GM23338 (cell line): ENCODE results near the gene CACNA2D4. TPM values are rescaled to one million over a fixed set of nuclear protein-coding genes. Genes with fewer than 3 reads are reported as not detected.

ENCODE experiments used
- ATAC-seq: fragments of 200-7000 bp; cut with Tn5 transposase; 3 replicates; pipeline ENCODE4 v1.9.1; 2020
- DNase-seq: peaks from one replicate; pipeline ENCODE4 v3.0.0-alpha.2; 2015; ENCODE audit warnings: low spot score
- H2AFZ ChIP-seq: fragments of 200-600 bp; sonication (generic); 2 replicates; pipeline ENCODE4 v1.8.0; 2016; ENCODE audit warnings: antibody characterized with exemption, mild to moderate bottlenecking, moderate library complexity
- H3F3A ChIP-seq: fragments of 200-600 bp; sonication (generic); replicated peaks from 2 replicates; pipeline ENCODE4 v1.8.0; 2017; ENCODE audit warnings: antibody characterized with exemption, mixed run types, low read depth
- H3K27ac ChIP-seq: fragments of 200-600 bp; sonication (generic); 2 replicates; pipeline ENCODE4 v1.6.1; 2016; ENCODE audit warnings: low read depth
- H3K27me3 ChIP-seq: fragments of 200-600 bp; sonication (generic); 2 replicates; pipeline ENCODE4 v1.8.0; 2016; ENCODE audit warnings: mild to moderate bottlenecking, mixed run types, moderate library complexity; ENCODE audit not compliant: insufficient read depth
- H3K36me3 ChIP-seq: fragments of 200-600 bp; sonication (generic); 2 replicates; pipeline ENCODE4 v1.8.0; 2016; ENCODE audit warnings: mild to moderate bottlenecking; ENCODE audit not compliant: insufficient read depth
- H3K4me1 ChIP-seq: fragments of 200-600 bp; sonication (generic); 2 replicates; pipeline ENCODE4 v1.8.0; 2016; ENCODE audit warnings: mild to moderate bottlenecking, moderate library complexity; ENCODE audit not compliant: insufficient read depth
- H3K4me2 ChIP-seq: fragments of 200-600 bp; sonication (generic); 2 replicates; pipeline ENCODE4 v1.7.1; 2017; ENCODE audit warnings: mixed run types
- H3K4me3 ChIP-seq: fragments of 200-600 bp; sonication (generic); 2 replicates; pipeline ENCODE4 v1.6.1; 2016; ENCODE audit warnings: mixed run types
- H3K79me2 ChIP-seq: fragments of 200-600 bp; sonication (generic); replicated peaks from 2 replicates; pipeline ENCODE4 v1.8.0; 2017; ENCODE audit warnings: mild to moderate bottlenecking; ENCODE audit not compliant: insufficient read depth
- H3K9me2 ChIP-seq: fragments of 200-600 bp; sonication (generic); 2 replicates; pipeline ENCODE4 v1.8.0; 2017; ENCODE audit not compliant: insufficient read depth
- H4K20me1 ChIP-seq: fragments of 200-600 bp; sonication (generic); replicated peaks from 2 replicates; pipeline ENCODE4 v1.8.0; 2017; ENCODE audit warnings: mild to moderate bottlenecking; ENCODE audit not compliant: insufficient read depth
- H3K27ac Mint-ChIP-seq: 2 replicates; pipeline ENCODE4 v1.8.0; 2020; ENCODE audit warnings: inconsistent platforms, mild to moderate bottlenecking, moderate library complexity, mixed read lengths
- H3K27me3 Mint-ChIP-seq: 3 replicates; pipeline ENCODE4 v1.8.0; 2022; ENCODE audit warnings: low read depth, mild to moderate bottlenecking, moderate library complexity, mixed read lengths, inconsistent platforms; ENCODE audit not compliant: insufficient read depth, poor library complexity
- H3K36me3 Mint-ChIP-seq: 3 replicates; pipeline ENCODE4 v1.8.0; 2021; ENCODE audit warnings: low read depth, mild to moderate bottlenecking, inconsistent platforms, moderate library complexity, mixed read lengths
- H3K4me1 Mint-ChIP-seq: 3 replicates; pipeline ENCODE4 v1.8.0; 2020; ENCODE audit warnings: mild to moderate bottlenecking, inconsistent platforms, mixed read lengths
- H3K4me3 Mint-ChIP-seq: 3 replicates; pipeline ENCODE4 v1.8.0; 2021; ENCODE audit warnings: moderate library complexity, mild to moderate bottlenecking, inconsistent platforms, mixed read lengths
- H3K9me3 Mint-ChIP-seq: 3 replicates; pipeline ENCODE4 v1.8.0; 2020; ENCODE audit warnings: moderate library complexity, mild to moderate bottlenecking, inconsistent platforms, mixed read lengths
- CREB1 ChIP-seq: fragments of 250-450 bp; sonication (Bioruptor Pico); IDR thresholded peaks from 2 replicates; pipeline ENCODE4 v1.5.0; 2020; ENCODE audit warnings: low read depth, mild to moderate bottlenecking, moderate library complexity
- ETS1 ChIP-seq: IDR thresholded peaks from 2 replicates; pipeline ENCODE4 v1.6.1; 2016; ENCODE audit warnings: antibody characterized with exemption
- JUNB ChIP-seq: IDR thresholded peaks from one replicate; pipeline ENCODE4 v1.6.1; 2016; ENCODE audit warnings: antibody characterized with exemption; ENCODE audit not compliant: unreplicated experiment
- NANOG ChIP-seq: IDR thresholded peaks from 2 replicates; pipeline ENCODE4 v1.6.1; 2016; ENCODE audit warnings: antibody characterized with exemption, borderline replicate concordance
- REST ChIP-seq: IDR thresholded peaks from one replicate; pipeline ENCODE4 v1.6.1; 2018; ENCODE audit warnings: antibody characterized with exemption; ENCODE audit not compliant: unreplicated experiment
- STAT1 ChIP-seq: IDR thresholded peaks from one replicate; pipeline ENCODE4 v1.6.1; 2016; ENCODE audit warnings: antibody characterized with exemption; ENCODE audit not compliant: unreplicated experiment
- ZNF114 ChIP-seq: fragments of 250-450 bp; sonication (Bioruptor Pico); IDR thresholded peaks from 2 replicates; pipeline ENCODE4 v1.5.0; 2020; ENCODE audit warnings: mild to moderate bottlenecking, moderate library complexity
- polyA plus RNA-seq: library from polyadenylated mRNA; unstranded; fragments of >200 nt; fragmentation: Nextera tagmentation; extraction: Ambion mirVana; gene quantifications from 2 replicates; pipeline ENCODE4 v1.2.1, GENCODE V29; 2016
- total RNA-seq: library from RNA; depleted of rRNA; stranded (reverse); fragments of >200 nt; shearing (Covaris generic); gene quantifications from 2 replicates; pipeline ENCODE4 v1.2.3, GENCODE V29; 2014
- TF ChIP-seq, protein P1 (sequence below), 2 experiments: fragments of 200-600 bp in 1 of 2; sonication (generic) in 1 of 2; conservative IDR thresholded peaks; 2 replicates each; pipeline versions ENCODE4 v1.5.1 to v1.6.1; 2016 to 2017; ENCODE audit warnings: antibody characterized with exemption in 2 of 2, low read depth in 2 of 2, mild to moderate bottlenecking in 2 of 2, moderate library complexity in 1 of 2

CACNA2D4 gene
- total and polyA plus RNA-seq, 2 experiments from 2014 or later = 0.07 to 0.24 TPM

DNA sequence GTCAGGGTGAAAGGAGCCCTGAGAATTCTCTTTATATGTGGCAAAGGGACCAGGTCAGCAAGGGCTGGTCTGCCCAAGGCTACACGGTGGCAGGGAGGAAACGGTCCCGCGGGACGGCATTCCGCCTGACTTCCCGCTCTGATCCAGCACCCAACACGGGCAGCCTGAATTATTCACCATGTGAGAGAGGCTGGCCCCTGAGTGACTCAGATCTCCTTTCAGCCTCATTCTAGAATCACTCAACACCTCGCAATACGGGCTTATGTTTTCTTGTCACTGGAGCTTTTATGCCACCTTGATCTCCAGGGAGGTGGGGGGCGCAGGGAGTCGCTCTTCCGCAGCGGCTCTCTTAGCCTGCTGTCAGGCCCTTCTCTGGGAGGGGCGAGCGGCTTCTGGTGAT, 89.6 kb downstream of the CACNA2D4 start:
- Histone ChIP-seq H2AFZ (no peak overlapping the region), H3K79me2 (no peaks in the 10 kb centered on the region), H3F3A (no peaks in the 10 kb centered on the region), H3K4me2 (no peak overlapping the region), H3K4me1 (peaks cover 13% of the 10 kb centered on the region), H3K4me3 (no peak overlapping the region), H4K20me1 (no peaks in the 10 kb centered on the region), H3K36me3 (no peaks in the 10 kb centered on the region), H3K27me3 (no peaks in the 10 kb centered on the region), H3K9me2 (no peaks in the 10 kb centered on the region), H3K27ac (no peak overlapping the region)
- Mint-ChIP-seq H3K27me3 (peaks cover 29% of the 10 kb centered on the region), H3K36me3 (no peaks in the 10 kb centered on the region), H3K4me3 (no peak overlapping the region), H3K9me3 (no peaks in the 10 kb centered on the region), H3K27ac (no peak overlapping the region), H3K4me1 (peaks cover 21% of the 10 kb centered on the region)
- no peak for DNase-seq
- ATAC-seq = no peak
- no peak for TF ChIP-seq STAT1

DNA sequence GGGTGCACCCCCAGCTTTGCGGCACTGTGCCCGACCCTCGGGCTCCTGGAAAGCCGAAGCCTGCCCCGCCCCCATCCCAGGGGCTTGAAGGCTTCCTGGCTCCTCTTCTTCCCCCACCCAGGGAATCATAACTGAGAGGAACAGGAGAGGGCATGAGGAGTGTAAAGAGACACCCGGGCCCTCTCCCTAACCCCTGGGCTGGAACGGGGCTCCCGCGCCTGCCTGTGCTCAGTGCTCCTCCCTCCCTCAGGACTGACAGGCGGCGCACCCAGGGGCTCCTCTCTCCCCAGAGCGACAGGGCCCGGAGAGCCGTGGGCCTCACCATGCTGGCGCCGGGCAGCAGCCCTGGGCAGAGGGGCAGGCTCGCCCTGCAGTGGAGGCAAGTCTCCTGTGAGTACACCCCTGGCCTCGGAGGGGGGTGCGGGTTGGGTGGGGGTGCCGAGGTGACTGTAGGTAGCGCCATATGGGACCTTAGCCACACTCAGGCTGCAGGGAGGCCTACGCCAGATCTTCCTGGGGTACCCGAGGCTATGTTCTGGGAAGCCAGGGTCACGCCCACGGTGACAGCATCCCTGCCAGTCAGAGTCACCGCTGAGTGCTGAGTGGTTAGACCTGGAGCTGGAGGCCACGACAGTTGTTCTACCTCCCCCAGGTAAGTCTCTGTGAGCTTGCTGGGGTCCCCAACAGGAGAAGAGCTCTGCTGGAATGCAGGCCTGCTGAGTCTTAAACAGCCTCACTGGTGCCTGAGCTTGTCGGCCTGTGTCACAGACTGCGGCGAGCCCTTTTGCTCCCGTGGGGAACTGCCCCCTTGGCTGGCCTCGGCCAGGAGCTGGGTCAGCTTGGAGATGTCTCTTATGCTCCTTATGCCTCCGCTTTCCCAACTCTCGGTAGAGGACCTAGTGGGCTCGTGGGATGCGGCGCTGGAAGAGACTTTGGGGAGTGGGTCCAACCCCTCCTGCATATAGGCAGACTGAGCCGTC, 90.3 kb downstream of the CACNA2D4 start:
- ATAC-seq = no peak
- H3K9me3 Mint-ChIP-seq = no peaks in the 10 kb centered on the region
- no peaks in the 10 kb centered on the region for H3K36me3 ChIP-seq
- no peaks in the 10 kb centered on the region for H3K79me2 ChIP-seq
- H3K27me3 Mint-ChIP-seq = peaks cover 30% of the 10 kb centered on the region
- H3K4me3 Mint-ChIP-seq = no peak overlapping the region
- no peak overlapping the region for H3K4me3 ChIP-seq
- H3K4me1 Mint-ChIP-seq = peaks cover 21% of the 10 kb centered on the region
- peaks cover 13% of the 10 kb centered on the region for H3K4me1 ChIP-seq
- H4K20me1 ChIP-seq = no peaks in the 10 kb centered on the region
- no peak overlapping the region for H3K27ac ChIP-seq
- no peaks in the 10 kb centered on the region for H3F3A ChIP-seq
- no peaks in the 10 kb centered on the region for H3K9me2 ChIP-seq
- no peaks in the 10 kb centered on the region for H3K36me3 Mint-ChIP-seq
- TF ChIP-seq STAT1 = no peak
- TF ChIP-seq CREB1 (CRISPR knock-in tag) = no peak
- TF ChIP-seq, protein P1, sequence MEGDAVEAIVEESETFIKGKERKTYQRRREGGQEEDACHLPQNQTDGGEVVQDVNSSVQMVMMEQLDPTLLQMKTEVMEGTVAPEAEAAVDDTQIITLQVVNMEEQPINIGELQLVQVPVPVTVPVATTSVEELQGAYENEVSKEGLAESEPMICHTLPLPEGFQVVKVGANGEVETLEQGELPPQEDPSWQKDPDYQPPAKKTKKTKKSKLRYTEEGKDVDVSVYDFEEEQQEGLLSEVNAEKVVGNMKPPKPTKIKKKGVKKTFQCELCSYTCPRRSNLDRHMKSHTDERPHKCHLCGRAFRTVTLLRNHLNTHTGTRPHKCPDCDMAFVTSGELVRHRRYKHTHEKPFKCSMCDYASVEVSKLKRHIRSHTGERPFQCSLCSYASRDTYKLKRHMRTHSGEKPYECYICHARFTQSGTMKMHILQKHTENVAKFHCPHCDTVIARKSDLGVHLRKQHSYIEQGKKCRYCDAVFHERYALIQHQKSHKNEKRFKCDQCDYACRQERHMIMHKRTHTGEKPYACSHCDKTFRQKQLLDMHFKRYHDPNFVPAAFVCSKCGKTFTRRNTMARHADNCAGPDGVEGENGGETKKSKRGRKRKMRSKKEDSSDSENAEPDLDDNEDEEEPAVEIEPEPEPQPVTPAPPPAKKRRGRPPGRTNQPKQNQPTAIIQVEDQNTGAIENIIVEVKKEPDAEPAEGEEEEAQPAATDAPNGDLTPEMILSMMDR (conservative IDR thresholded peaks at IDR 0.05; ENCODE audit: low read depth in 2 of 2) = no peak
- no peak for TF ChIP-seq REST
- no peak for TF ChIP-seq ETS1
- TF ChIP-seq JUNB = no peak
- TF ChIP-seq ZNF114 (CRISPR knock-in tag) = no peak
- TF ChIP-seq NANOG = no peak
- DNase-seq = no peak
- no peak overlapping the region for H3K4me2 ChIP-seq
- H3K27ac Mint-ChIP-seq = no peak overlapping the region
- H3K27me3 ChIP-seq = no peaks in the 10 kb centered on the region
- no peak overlapping the region for H2AFZ ChIP-seq
